Choroid plexus epithelial cell (primary cell): ENCODE data around the gene MLH1.
A peak's percentile ranks its signal among the peaks of the same experiment; 100 is the strongest.
"Not testable (repeated sequence)": the region's sequence is repeated elsewhere in the genome, so short reads cannot be mapped to it uniquely, and the experiment has no call there.

Experiments used
- DNase-seq: peaks from one replicate; pipeline ENCODE4 v3.0.0-alpha.2; 2010; ENCODE audit warnings: low read depth
- H3K4me3 ChIP-seq: 2 replicates; pipeline ENCODE4 v1.5.1; 2011; ENCODE audit warnings: low read depth, mild to moderate bottlenecking, control low read depth, low read length, moderate library complexity
- CTCF ChIP-seq: conservative IDR thresholded peaks from 2 replicates; pipeline ENCODE4 v1.5.1; 2011; ENCODE audit warnings: low read depth, mild to moderate bottlenecking, control low read depth, inconsistent platforms, low read length, moderate library complexity

MLH1 gene

GRCh38 chr3:37037352-37037751, 44.0 kb downstream of the MLH1 start:
- no peak for TF ChIP-seq CTCF
- DNase-seq, result no peak
- H3K4me3 ChIP-seq, result no peak overlapping the region

- DNase-seq, result no peak
- no peak for TF ChIP-seq CTCF
- H3K4me3 ChIP-seq, result no peak overlapping the region
Measured at GRCh38 chr3:37039161-37039846, 46.0 kb downstream of the MLH1 start.

GRCh38 chr3:37040231-37040630, 46.9 kb downstream of the MLH1 start:
- TF ChIP-seq CTCF, result no peak
- H3K4me3 ChIP-seq, result no peak overlapping the region
- DNase-seq, result peak; percentile 38

GRCh38 chr3:37041546-37042195, 48.4 kb downstream of the MLH1 start:
- H3K4me3 ChIP-seq, result no peak overlapping the region
- TF ChIP-seq CTCF, result no peak
- DNase-seq, result peak; percentile 40

DNA sequence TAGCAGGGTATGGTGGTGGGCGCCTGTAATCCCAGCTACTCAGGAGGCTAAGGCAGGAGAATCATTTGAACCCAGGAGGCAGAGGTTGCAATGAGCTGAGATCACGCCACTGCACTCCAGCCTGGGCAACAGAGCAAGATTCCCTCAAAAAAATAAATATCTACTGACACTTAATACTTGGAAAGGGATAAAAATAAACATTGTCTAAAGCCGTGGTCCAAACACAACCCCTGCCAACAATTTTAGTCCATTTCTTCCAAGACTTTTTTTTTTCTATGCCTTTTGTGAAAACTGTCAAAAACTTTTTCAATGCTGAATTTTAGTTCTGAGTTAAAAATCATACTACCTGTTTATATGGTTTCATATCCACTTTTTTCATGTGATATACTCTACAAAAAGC, 49.4 kb downstream of the MLH1 start:
- DNase-seq, H3K4me3 ChIP-seq: not testable (repeated sequence)

GRCh38 chr3:37050282-37050681, 57.0 kb downstream of the MLH1 start:
- no peak overlapping the region for H3K4me3 ChIP-seq
- TF ChIP-seq CTCF, result no peak
- DNase-seq, result no peak

DNA sequence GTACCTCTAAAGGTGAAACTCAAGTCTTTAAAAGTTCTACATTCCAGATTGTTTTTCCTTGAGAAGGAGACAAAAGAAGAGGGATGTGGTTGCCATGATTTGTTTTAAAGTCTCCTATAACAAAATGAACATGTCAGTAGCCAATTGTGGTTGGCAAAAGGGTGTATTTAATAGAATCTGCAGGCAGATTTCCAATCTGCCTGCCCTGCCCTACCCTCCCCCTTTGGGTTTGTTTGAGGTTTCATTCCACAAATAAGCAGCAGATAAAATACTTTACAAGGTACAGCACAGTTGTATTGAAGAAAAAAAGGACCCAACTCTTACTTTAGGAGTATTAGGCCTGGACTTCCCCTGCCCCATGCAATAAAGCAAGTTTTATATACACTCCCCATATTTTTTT, 59.5 kb downstream of the MLH1 start:
- H3K4me3 ChIP-seq, result no peak overlapping the region
- DNase-seq, result no peak
- no peak for TF ChIP-seq CTCF
